GM19238 (cell line): ENCODE data around the gene SH2D3C.

Experiments
- DNase-seq: peaks from one replicate; pipeline ENCODE4 v3.0.0; 2011; ENCODE audit warnings: low spot score; ENCODE audit not compliant: insufficient read length

SH2D3C gene

GRCh38 chr9:127778280-127779135, at the start of gene SH2D3C:
SH2D3C (minus strand) TSS chr9:127778666; CDS start chr9:127778627, 39 bp downstream.
- DNase-seq, result no peak

GRCh38 chr9:127826253-127826913, 47.9 kb upstream of the SH2D3C start:
- DNase-seq, result no peak

- DNase-seq, result no peak
Observed at GRCh38 chr9:127825319-127826051, 47.0 kb upstream of the SH2D3C start.

GRCh38 chr9:127822108-127822507, 43.6 kb upstream of the SH2D3C start:
- DNase-seq, result no peak

- no peak for DNase-seq
Observed at GRCh38 chr9:127818574-127818973, 40.1 kb upstream of the SH2D3C start.

GRCh38 chr9:127817881-127818434, 39.5 kb upstream of the SH2D3C start:
- DNase-seq, result no peak

GRCh38 chr9:127816728-127817127, 38.3 kb upstream of the SH2D3C start:
- no peak for DNase-seq

GRCh38 chr9:127816362-127816725, 37.9 kb upstream of the SH2D3C start:
- DNase-seq, result no peak

GRCh38 chr9:127815512-127816361, 37.3 kb upstream of the SH2D3C start:
- DNase-seq, result no peak

- DNase-seq, result no peak
Observed at GRCh38 chr9:127814619-127815511, 36.4 kb upstream of the SH2D3C start.

GRCh38 chr9:127813686-127814226, 35.3 kb upstream of the SH2D3C start:
- no peak for DNase-seq

GRCh38 chr9:127812936-127813675, 34.6 kb upstream of the SH2D3C start:
- DNase-seq, result no peak

GRCh38 chr9:127812011-127812410, 33.5 kb upstream of the SH2D3C start:
- DNase-seq, result no peak

GRCh38 chr9:127810378-127811187, 32.1 kb upstream of the SH2D3C start:
- DNase-seq, result no peak

GRCh38 chr9:127809540-127810377, 31.3 kb upstream of the SH2D3C start:
- DNase-seq, result no peak

- no peak for DNase-seq
Observed at GRCh38 chr9:127809002-127809539, 30.6 kb upstream of the SH2D3C start.
